Measurements from ENCODE around the gene TRIM66. TPM values are rescaled to one million over a fixed set of nuclear protein-coding genes. Genes with fewer than 3 reads are reported as not detected.

TRIM66 gene
- total RNA-seq, 1 donor = 4.3 TPM

DNA sequence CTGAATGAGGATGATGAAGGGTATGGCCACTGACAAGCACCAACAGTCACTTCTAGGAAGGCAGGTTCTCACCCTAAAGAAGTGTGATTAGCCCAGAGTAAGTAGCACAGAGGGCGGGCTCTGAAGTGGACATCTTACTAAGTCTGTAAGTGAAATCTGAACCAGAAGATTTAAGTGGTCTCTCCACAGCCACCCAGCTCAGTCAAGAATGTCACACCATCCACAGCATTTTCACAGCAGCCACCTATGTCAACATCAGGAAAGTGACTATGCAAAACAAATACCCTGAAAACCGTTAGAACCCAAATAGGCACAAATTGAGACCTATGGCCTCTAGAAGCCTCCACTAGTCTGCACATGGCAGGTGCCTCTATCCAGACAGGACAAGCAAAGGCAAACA lies 65.4 kb downstream of the TRIM66 start:
- no peak overlapping the region for H3K4me3 ChIP-seq (ENCODE audit: low read depth, low read length)
- TF ChIP-seq, protein P1, sequence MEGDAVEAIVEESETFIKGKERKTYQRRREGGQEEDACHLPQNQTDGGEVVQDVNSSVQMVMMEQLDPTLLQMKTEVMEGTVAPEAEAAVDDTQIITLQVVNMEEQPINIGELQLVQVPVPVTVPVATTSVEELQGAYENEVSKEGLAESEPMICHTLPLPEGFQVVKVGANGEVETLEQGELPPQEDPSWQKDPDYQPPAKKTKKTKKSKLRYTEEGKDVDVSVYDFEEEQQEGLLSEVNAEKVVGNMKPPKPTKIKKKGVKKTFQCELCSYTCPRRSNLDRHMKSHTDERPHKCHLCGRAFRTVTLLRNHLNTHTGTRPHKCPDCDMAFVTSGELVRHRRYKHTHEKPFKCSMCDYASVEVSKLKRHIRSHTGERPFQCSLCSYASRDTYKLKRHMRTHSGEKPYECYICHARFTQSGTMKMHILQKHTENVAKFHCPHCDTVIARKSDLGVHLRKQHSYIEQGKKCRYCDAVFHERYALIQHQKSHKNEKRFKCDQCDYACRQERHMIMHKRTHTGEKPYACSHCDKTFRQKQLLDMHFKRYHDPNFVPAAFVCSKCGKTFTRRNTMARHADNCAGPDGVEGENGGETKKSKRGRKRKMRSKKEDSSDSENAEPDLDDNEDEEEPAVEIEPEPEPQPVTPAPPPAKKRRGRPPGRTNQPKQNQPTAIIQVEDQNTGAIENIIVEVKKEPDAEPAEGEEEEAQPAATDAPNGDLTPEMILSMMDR (IDR thresholded peaks at IDR 0.05; ENCODE audit: insufficient read depth, low read depth, low read length) = no peak
- no peak for DNase-seq (ENCODE audit: low read depth)

DNA sequence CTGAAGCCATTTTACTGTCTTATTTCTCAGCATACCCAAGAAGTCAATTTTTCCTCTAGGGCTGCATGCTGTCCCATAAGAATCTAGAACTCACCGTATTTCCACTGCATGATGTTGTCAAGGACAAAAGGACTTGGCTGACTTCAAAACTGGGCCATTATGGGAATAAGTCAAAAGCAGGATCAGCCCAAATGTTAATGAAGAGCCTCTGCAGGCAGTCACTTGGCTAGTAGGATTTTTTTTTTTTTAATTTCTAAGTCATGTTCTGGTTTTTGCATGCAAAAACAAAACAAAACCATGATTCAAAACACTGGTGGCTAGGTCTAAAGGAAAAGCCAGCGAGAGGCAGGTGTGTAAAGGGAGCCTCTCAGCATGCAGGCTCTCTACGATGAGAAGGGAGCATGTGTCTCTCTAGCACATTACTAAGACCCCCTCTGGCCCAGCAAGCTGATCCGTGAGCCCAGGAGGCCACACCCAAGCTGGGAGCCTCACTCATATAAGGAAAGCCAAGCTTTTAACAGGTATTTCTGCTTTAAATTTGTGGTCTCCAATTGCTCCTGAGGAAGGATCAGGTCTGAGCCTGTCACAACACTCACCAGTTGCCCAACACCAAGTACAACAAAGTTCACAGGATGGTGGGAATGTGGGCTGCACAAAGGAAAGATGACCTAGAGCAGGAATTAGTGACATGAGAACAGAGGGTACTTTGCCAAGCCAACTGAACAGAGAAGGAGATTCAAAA lies 67.0 kb downstream of the TRIM66 start:
- no peak overlapping the region for H3K4me3 ChIP-seq (ENCODE audit: low read depth, low read length)
- DNase-seq (ENCODE audit: low read depth) = no peak
- TF ChIP-seq, protein P1 (IDR thresholded peaks at IDR 0.05; ENCODE audit: insufficient read depth, low read depth, low read length) = no peak

DNA sequence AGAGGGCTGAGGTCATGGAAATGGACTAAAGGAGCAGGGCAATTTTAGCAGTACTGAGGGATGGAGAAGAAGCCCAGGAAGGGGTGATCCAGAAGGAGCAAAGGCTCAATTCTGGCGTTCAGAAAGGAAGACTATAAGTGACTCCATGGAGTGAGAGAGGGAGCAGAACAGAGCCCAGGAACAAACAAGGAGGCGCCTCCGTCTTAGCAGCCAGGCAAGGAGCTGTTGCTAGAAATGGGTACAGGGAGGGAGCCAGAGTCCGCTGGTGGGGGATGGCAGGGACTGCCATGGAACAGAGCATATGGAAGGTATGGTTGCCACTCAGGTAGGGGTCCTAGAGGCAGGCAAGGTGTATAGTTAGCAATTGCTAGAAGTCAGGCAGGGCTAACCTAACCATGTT lies 68.0 kb downstream of the TRIM66 start:
- H3K4me3 ChIP-seq (ENCODE audit: low read depth, low read length) = no peak overlapping the region
- no peak for DNase-seq (ENCODE audit: low read depth)
- TF ChIP-seq, protein P1 (IDR thresholded peaks at IDR 0.05; ENCODE audit: insufficient read depth, low read depth, low read length) = no peak

DNA sequence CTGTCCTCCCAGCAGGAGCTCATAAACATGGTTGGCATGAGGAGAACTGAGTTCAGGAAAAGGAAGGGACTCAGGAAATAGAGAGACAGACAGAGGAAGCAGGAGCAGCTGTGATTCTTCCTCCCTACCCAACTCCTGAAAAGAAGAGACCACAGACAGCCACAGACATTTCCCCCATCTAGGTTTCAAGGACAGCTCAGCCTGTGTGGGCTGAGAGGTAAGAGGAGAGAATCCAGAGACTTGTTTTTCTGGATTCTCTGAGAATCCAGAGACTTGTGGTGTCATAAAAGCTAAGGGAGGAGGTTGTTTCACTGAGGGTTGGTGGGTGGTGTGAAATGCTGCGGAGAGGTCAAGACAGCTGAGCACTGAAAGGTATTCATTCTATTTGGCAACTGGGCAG lies 69.4 kb downstream of the TRIM66 start:
- H3K4me3 ChIP-seq (ENCODE audit: low read depth, low read length) = no peak overlapping the region
- no peak for DNase-seq (ENCODE audit: low read depth)
- TF ChIP-seq, protein P1 (IDR thresholded peaks at IDR 0.05; ENCODE audit: insufficient read depth, low read depth, low read length) = no peak

DNA sequence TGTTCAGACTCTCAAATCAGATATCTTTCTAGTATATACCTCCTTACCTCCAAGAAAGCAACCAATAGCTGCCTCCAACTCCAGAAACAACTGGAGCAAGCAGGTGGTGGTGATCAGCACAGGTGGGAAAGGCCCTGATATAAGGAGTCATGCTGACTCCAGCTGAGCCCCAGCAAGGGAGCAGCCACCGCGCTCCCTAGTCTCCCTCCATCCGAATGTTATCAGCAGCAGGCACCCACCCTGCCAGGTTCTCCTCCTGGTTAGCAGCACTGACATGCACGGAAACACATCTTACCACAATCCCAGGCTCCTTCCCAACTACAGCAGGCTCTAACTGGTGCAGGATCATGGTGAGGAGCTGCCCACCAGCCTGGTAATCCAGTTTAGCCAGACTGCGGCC lies 69.9 kb downstream of the TRIM66 start:
- TF ChIP-seq, protein P1 (IDR thresholded peaks at IDR 0.05; ENCODE audit: insufficient read depth, low read depth, low read length) = no peak
- no peak for DNase-seq (ENCODE audit: low read depth)
- H3K4me3 ChIP-seq (ENCODE audit: low read depth, low read length) = no peak overlapping the region

DNA sequence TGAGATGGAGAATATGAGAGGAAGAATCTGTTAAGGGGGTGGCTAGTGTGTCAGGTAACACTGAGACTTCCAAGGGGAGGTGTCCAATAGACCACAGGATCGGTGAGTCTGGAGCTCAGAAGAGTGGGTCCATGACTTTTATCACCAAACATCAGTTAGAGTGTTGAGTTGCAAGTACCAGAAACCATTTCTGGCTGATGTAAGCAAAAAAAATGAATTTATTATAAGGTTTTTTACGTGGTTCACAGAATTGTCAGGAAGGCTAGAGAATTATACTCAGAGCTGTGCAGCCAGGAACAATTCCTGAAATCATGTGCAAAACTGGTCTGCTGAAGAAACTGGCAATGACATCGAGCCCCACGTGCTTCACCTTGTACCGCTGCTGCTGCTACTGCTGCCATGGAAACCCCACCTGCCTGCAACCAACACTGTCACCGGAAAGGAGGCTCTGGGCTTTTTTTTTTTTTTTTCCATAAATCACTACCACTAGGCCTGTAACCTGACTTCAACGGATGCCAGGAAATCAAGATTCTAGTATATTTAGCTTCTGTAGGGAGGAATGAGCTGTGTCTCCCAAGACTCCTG lies 71.8 kb downstream of the TRIM66 start:
- no peak overlapping the region for H3K4me3 ChIP-seq (ENCODE audit: low read depth, low read length)
- DNase-seq (ENCODE audit: low read depth) = no peak
- TF ChIP-seq, protein P1 (IDR thresholded peaks at IDR 0.05; ENCODE audit: insufficient read depth, low read depth, low read length) = no peak
